ENCODE measurements around the gene ASPM. TPM values are rescaled to one million over a fixed set of nuclear protein-coding genes. Genes with fewer than 3 reads are reported as not detected.

Gene ASPM
- total RNA-seq, 1 donor from 2014 or later, result 3.9 TPM

DNA sequence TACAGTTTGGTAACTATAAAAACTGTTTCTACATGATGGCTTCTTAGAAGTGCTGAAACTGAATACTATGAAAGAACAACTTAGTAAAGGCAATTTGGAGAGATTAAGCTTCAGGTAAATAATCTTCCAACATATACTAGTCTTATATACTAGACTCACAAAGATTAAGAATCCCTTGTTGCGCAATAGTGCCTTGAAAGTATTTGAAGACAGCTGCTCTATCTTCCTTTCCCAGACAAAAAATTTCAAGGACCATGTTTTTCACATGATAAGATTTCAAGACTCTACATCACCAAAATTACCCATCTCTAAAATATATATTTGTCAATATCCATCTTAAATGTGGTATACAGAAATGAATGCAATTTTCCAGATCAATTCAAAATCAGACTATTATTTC, 37.7 kb upstream of the ASPM start:
- Histone ChIP-seq H3K79me2 (ENCODE audit: insufficient read depth, low read length) (peaks cover 5% of the 10 kb centered on the region), H3K36me3 (ENCODE audit: insufficient read depth, low read length) (peaks cover 15% of the 10 kb centered on the region), H3K4me2 (ENCODE audit: low read length) (no peak overlapping the region), H3K9me3 (ENCODE audit: insufficient read depth, low read depth, low read length) (no peaks in the 10 kb centered on the region), H3K4me3 (ENCODE audit: insufficient read depth, low read depth, low read length) (no peak overlapping the region), H3K4me1 (ENCODE audit: insufficient read depth, low read length) (no peaks in the 10 kb centered on the region), H4K20me1 (ENCODE audit: insufficient read depth, low read length) (no peaks in the 10 kb centered on the region), H3K27ac (ENCODE audit: low read depth, low read length) (no peak overlapping the region), H3K27me3 (ENCODE audit: insufficient read depth, low read length) (no peaks in the 10 kb centered on the region), H2AFZ (ENCODE audit: low read depth, low read length) (no peak overlapping the region), H3K9ac (ENCODE audit: low read length) (no peak overlapping the region)
- Mint-ChIP-seq H3K4me1 (ENCODE audit: low read depth, unreplicated experiment) (no peaks in the 10 kb centered on the region), H3K27ac (ENCODE audit: unreplicated experiment) (no peak overlapping the region), H3K9me3 (ENCODE audit: unreplicated experiment) (no peaks in the 10 kb centered on the region), H3K4me3 (ENCODE audit: unreplicated experiment) (no peak overlapping the region), H3K27me3 (ENCODE audit: low read depth, unreplicated experiment) (no peaks in the 10 kb centered on the region), H3K36me3 (ENCODE audit: low read depth, unreplicated experiment) (peaks cover 8% of the 10 kb centered on the region)
- FAIRE-seq (no peak), DNase-seq (ENCODE audit: low read depth) (no peak)
- TF ChIP-seq, protein P1, sequence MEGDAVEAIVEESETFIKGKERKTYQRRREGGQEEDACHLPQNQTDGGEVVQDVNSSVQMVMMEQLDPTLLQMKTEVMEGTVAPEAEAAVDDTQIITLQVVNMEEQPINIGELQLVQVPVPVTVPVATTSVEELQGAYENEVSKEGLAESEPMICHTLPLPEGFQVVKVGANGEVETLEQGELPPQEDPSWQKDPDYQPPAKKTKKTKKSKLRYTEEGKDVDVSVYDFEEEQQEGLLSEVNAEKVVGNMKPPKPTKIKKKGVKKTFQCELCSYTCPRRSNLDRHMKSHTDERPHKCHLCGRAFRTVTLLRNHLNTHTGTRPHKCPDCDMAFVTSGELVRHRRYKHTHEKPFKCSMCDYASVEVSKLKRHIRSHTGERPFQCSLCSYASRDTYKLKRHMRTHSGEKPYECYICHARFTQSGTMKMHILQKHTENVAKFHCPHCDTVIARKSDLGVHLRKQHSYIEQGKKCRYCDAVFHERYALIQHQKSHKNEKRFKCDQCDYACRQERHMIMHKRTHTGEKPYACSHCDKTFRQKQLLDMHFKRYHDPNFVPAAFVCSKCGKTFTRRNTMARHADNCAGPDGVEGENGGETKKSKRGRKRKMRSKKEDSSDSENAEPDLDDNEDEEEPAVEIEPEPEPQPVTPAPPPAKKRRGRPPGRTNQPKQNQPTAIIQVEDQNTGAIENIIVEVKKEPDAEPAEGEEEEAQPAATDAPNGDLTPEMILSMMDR (IDR thresholded peaks at IDR 0.05; ENCODE audit: insufficient read depth, low read depth, low read length), result no peak
- no peak for TF ChIP-seq EZH2 (IDR thresholded peaks at IDR 0.05; ENCODE audit: insufficient read depth, low read length)

DNA sequence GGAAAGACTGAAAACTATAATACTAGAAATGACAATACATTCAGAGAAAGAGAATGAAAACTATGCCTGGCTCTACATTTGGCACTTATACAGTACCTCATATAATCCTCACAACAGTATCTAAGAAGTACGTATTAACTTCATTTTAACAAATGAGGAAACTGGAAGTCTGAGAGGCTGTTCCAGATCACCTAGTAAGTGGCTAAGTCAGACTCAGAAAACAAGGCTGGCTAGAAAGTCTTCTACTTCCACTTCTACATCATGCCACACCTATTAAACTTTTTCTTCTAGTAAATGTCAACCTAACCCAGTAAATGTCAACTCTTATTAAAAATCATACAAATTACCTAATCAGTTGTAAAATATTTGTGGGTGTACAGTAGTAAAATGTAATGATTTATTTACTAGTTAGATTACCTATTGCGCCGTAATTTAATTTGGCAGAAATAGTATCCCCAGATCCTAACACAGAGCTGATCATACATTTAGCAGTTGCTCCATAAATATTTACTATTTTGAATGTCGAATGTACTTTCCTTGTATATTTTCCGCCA, 36.8 kb upstream of the ASPM start:
- TF ChIP-seq EZH2 (IDR thresholded peaks at IDR 0.05; ENCODE audit: insufficient read depth, low read length), result no peak
- TF ChIP-seq, protein P1 (IDR thresholded peaks at IDR 0.05; ENCODE audit: insufficient read depth, low read depth, low read length), result no peak
- H3K9me3 Mint-ChIP-seq (ENCODE audit: unreplicated experiment), result no peaks in the 10 kb centered on the region
- H3K36me3 ChIP-seq (ENCODE audit: insufficient read depth, low read length), result peaks cover 15% of the 10 kb centered on the region
- no peak overlapping the region for H3K27ac ChIP-seq (ENCODE audit: low read depth, low read length)
- no peak for FAIRE-seq
- no peaks in the 10 kb centered on the region for H3K27me3 ChIP-seq (ENCODE audit: insufficient read depth, low read length)
- no peak overlapping the region for H2AFZ ChIP-seq (ENCODE audit: low read depth, low read length)
- H3K4me1 Mint-ChIP-seq (ENCODE audit: low read depth, unreplicated experiment), result peaks cover 2% of the 10 kb centered on the region
- H4K20me1 ChIP-seq (ENCODE audit: insufficient read depth, low read length), result no peaks in the 10 kb centered on the region
- no peak for DNase-seq (ENCODE audit: low read depth)
- peaks cover 5% of the 10 kb centered on the region for H3K79me2 ChIP-seq (ENCODE audit: insufficient read depth, low read length)
- H3K27ac Mint-ChIP-seq (ENCODE audit: unreplicated experiment), result no peak overlapping the region
- H3K4me3 ChIP-seq (ENCODE audit: insufficient read depth, low read depth, low read length), result no peak overlapping the region
- H3K9ac ChIP-seq (ENCODE audit: low read length), result no peak overlapping the region
- no peaks in the 10 kb centered on the region for H3K9me3 ChIP-seq (ENCODE audit: insufficient read depth, low read depth, low read length)
- no peak overlapping the region for H3K4me3 Mint-ChIP-seq (ENCODE audit: unreplicated experiment)
- no peaks in the 10 kb centered on the region for H3K27me3 Mint-ChIP-seq (ENCODE audit: low read depth, unreplicated experiment)
- no peak overlapping the region for H3K4me2 ChIP-seq (ENCODE audit: low read length)
- H3K36me3 Mint-ChIP-seq (ENCODE audit: low read depth, unreplicated experiment), result peaks cover 8% of the 10 kb centered on the region
- no peaks in the 10 kb centered on the region for H3K4me1 ChIP-seq (ENCODE audit: insufficient read depth, low read length)

GRCh38 chr1:197182716-197183115, 36.2 kb upstream of the ASPM start:
- no peaks in the 10 kb centered on the region for H3K27me3 Mint-ChIP-seq (ENCODE audit: low read depth, unreplicated experiment)
- Histone ChIP-seq H2AFZ (ENCODE audit: low read depth, low read length) (no peak overlapping the region), H3K27ac (ENCODE audit: low read depth, low read length) (no peak overlapping the region), H3K27me3 (ENCODE audit: insufficient read depth, low read length) (no peaks in the 10 kb centered on the region), H3K9ac (ENCODE audit: low read length) (no peak overlapping the region), H4K20me1 (ENCODE audit: insufficient read depth, low read length) (no peaks in the 10 kb centered on the region), H3K36me3 (ENCODE audit: insufficient read depth, low read length) (peaks cover 10% of the 10 kb centered on the region), H3K9me3 (ENCODE audit: insufficient read depth, low read depth, low read length) (no peaks in the 10 kb centered on the region), H3K4me1 (ENCODE audit: insufficient read depth, low read length) (no peaks in the 10 kb centered on the region), H3K4me3 (ENCODE audit: insufficient read depth, low read depth, low read length) (no peak overlapping the region), H3K4me2 (ENCODE audit: low read length) (no peak overlapping the region), H3K79me2 (ENCODE audit: insufficient read depth, low read length) (peaks cover 5% of the 10 kb centered on the region)
- H3K36me3 Mint-ChIP-seq (ENCODE audit: low read depth, unreplicated experiment), result peaks cover 8% of the 10 kb centered on the region
- no peak for TF ChIP-seq EZH2 (IDR thresholded peaks at IDR 0.05; ENCODE audit: insufficient read depth, low read length)
- TF ChIP-seq, protein P1 (IDR thresholded peaks at IDR 0.05; ENCODE audit: insufficient read depth, low read depth, low read length), result no peak
- H3K4me3 Mint-ChIP-seq (ENCODE audit: unreplicated experiment), result no peak overlapping the region
- H3K9me3 Mint-ChIP-seq (ENCODE audit: unreplicated experiment), result no peaks in the 10 kb centered on the region
- FAIRE-seq, result no peak
- H3K4me1 Mint-ChIP-seq (ENCODE audit: low read depth, unreplicated experiment), result peaks cover 2% of the 10 kb centered on the region
- no peak overlapping the region for H3K27ac Mint-ChIP-seq (ENCODE audit: unreplicated experiment)
- no peak for DNase-seq (ENCODE audit: low read depth)
